Kidney capillary endothelial cell (primary cell): ENCODE measurements around the gene SLC2A11.
A peak's percentile ranks its signal among the peaks of the same experiment; 100 is the strongest.
"Not testable (repeated sequence)": the region's sequence is repeated elsewhere in the genome, so short reads cannot be mapped to it uniquely, and the experiment has no call there.

ENCODE experiments used
- DNase-seq: peaks from one replicate; pipeline ENCODE4 v3.0.0-alpha.2; 2018; ENCODE audit warnings: low spot score

Gene SLC2A11

DNA sequence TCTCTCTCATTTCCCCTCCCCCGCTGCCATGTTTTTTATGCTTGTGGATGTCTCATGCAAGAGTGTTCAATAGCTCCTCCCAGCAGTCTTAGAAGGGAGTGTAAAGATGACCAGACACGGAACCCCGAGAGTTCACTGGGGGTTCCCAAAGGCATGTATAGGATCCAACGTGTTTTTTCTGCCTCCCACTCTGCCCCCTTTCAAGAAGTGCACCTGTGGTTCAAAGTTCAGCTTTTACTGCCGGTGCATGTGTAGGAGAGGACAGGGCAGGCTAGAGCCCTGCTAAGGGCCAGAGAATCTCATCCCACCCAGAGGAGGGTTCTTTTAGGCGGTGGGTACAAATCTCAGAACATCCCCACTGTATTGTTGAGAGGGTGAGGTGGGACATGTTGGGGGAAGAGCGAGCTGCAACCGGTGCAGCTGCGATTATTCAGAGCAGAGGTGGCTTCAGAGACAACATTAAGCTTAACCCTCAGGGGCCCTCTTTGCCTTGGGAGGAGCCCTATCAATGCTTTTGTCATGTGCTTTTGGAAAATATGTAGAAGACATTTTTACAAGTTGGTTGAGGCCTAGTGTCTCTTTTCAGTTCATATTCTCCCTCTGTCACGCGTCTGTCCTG, 51.0 kb downstream of the SLC2A11 start:
- no peak for DNase-seq

DNA sequence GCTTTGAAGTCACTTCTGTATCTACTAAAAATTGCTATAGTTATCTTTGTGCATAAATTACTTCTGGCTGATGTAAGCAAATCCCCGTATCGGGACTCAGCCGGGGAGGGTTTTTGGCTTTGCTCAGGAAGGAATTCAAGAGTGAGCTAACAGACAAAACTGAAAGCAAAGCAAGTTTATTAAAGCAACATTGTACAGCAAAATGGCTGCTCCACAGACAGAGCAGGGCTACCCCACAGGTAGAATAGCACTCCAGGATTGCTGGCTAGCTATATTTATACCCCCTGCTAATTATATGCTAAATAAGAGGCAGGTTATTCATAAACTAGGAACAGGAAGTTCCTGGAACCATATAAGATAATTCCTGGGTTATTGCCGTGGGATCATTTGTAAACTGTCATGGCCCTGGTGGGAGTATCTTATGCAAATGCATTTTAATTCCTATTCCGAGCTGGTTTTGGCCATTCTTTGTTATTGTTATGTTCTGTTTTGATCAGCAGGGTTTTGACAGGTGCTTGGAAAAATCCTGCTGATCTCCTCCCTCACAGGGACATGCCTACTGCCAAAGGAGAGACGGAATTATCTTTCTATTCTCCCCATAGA, 51.7 kb downstream of the SLC2A11 start:
- DNase-seq = no peak

DNA sequence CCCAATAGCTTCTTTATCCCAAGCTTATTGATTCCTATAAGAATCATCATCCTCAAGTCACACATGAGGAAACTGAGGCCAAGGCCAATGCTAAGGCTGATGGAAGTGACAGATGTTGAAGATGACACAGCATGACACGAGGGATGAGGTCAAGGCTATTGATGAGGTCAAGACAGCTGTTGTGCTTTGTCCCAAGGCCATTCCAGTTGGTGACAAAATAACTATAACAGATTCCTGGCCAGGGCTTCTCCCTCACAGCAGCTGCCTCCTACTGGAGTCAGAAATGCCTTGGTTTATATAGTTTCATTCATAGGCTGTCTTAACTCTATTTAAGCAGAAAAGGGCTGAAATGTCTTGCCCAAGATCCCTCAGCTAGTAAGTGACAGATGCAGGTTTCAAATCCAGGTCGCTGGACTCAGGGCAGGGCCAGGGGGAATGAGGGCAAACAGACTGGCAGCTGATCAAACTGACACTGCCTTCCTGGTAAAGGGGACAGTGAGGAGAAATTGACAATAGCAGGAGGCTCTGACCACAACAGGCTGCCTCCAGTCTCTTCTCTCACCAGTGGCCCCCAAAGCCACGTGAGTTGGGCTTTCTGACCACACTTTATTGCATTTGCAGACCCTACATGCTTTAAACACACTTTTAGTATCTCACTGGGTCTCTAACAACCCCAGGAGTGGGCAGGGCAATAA, 53.0 kb downstream of the SLC2A11 start:
- DNase-seq = no peak

DNA sequence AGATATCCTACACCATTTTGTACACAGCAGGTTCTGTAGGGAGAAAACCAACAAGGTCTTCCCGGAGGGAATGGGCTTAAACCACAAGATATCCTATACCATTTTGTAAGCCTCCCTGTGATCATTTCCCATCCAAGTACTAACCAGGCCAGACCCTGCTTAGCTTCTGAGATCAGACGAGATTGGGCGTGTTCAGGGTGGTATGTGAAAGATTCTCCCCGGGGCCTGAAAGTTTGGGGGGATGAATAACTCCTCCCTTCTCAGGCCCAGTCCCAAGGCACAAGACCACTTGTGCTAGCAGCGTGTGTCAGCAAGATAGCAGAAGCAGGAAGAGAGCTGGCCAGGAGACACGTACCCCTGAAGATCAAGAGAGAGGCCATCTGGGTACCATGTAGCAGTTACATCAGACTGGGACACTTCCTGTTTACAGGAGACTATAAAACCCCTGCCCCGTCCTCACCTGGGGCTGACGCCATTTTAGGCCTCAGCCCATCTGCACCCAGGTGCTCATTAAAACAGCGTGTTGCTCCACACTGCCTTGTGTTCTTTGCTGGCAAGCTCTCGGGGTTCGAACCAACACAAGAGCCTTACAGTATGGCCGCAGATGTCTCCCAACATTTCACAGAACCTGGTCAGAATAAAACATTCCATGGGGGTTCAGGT, 53.8 kb downstream of the SLC2A11 start:
- DNase-seq = no peak

DNA sequence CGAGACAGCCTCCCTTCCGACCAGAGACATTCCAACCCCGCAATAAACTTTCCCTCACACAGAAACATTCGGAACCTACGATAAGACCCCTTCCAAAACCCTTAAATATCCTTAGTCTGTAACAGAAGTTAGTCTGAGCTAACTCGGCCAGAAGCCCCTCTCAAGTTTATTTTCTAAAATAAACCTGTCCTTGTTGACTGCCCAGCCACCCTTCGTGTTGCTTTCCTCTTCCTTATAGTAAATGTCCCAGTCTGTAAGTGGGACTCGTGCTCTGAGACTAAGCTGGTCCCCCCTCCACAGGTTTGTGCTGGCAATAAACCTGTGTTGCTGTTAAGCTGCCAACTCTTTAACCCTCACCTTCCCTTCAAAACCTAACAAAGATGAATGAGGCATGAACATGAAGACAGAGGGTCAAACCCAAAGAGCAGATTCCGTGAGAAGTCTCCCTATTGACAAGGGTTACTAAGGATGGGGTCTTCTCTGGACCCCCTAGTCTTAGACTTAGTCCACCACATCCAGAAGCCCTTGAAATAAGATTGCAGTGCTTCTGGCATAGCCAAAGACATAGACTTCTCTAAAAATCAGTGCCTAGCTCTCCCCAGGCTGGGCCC, 54.7 kb downstream of the SLC2A11 start:
- DNase-seq = no peak

DNA sequence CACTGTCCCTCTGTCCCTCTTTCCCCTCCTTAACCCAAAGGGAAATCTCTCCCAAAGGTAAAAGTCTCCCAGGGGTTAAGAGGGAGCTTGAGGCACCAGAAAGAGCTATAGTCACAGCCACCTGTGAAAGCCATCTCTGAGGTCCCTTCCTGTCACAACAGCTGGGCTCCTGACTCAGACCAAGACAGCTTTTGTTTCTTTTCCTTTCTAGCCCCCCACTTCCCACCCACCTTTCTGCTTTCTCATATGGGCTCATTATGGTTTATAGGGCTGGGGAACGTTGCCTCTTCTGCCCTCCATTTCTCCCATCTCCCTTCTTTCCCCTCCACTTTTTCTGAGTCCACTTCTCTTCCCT, 55.6 kb downstream of the SLC2A11 start:
- no peak for DNase-seq

DNA sequence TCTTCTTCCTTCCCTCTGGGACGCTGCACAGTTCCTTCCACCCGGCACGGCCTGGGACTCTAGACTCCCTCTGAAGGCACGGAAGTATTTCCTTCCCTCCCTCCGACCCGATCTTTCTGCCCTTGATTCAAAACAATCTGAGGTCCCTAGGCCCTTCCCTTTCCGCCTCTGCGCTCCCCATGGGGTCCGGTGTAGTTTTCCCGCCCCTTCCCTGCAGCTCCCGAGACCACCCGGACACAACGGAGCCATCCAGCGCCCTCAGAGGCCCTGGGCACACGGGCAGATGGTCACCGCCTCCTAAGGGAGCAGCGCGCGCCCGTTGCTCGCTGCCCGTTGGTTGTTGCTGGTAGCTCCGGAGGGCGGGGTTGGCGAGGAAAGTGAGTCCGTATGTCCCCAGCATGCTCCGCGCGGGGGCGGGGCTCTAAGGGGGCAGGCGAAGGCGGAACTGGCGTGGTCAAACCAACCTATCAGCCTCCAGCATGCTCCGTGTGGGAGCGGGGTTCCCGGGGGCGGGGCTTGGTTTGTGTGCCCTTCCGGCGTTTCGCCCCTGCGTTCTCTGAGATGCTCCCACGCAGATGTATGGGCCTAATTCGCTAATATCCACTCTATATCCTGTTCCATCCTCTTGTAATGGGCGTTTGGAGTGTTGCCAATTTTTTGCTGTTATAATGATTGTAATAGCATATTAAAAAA, 56.1 kb downstream of the SLC2A11 start:
- peak; percentile 98 for DNase-seq

DNA sequence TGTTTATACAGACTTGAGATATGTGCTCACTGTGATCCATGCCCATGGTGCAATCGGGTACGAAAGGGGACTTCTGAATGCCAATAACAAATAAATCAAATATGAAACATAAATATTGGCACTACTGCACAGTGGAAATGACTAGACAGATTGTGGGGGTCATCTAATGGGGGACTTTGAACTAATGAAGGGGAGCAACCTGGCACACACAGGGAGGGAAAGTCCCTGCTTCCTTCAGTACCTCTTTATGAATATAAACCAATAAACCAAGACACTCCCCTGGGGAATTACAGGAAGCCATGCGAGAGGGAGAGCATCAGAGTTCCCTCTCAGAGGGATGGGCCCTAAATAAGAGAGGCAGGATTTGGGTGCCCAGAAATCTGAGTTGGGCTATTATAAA, 57.6 kb downstream of the SLC2A11 start:
- DNase-seq = no peak

DNA sequence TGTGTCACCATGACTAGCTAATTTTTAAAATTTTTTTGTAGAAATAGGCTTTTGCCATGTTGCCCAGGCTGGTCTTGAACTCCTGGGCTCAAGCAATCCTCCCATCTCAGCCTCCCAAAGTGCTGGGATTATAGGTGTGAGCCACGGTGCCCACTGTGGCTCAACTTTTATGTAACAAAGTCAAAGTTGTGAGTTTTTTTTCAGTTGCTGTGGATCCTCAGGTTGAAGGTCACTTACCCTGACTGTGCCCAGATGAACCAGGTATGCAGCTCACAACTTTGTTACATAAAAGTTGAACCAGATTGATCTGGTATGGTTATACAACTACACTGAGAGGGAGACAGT, 62.6 kb downstream of the SLC2A11 start:
- DNase-seq = not testable (repeated sequence)

DNA sequence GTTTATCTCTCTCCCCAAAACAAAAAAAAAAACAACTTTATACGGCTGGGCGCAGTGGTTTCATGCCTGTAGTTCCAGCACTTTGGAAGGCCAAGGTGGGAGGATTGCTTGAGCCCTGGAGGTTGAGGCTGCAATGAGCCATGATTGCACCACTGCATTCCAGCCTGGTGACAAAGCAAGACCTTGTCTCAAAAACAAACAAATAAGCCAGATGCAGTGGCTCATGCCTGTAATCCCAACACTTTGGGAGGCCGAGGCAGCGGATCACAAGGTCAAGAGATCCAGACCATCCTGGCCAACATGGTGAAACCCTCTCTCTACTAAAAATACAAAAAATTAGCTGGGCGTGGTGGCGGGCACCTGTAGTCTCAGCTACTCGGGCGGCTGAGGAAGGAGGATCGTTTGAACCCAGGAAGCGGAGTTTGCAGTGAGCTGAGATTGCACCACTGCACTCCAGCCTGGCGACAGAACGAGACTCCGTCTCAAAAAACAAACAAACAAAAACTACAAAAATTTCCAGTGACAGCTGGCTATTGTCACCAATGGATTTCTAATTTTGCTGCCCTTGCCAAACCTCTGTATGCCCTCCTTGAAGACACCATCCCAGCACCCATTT, 64.0 kb downstream of the SLC2A11 start:
- not testable (repeated sequence) for DNase-seq

DNA sequence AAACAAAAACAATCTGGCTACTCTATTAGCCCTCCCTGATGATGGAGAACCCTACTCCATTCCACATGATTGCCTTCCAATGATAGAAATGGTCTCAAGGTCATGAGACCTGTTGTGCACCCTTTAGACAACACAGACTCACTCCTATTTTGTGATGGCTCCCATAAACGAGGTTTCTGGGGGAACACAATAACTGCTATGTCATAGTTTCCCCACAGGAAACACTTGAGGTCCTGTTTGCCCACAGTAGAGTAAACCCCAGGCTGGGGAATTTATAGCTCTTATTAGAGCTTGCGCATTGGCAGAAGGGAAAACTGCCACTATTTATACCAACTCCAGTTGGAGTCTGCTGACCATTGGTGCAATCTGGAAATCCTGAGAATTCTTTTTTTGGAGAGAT, 65.2 kb downstream of the SLC2A11 start:
- no peak for DNase-seq

DNA sequence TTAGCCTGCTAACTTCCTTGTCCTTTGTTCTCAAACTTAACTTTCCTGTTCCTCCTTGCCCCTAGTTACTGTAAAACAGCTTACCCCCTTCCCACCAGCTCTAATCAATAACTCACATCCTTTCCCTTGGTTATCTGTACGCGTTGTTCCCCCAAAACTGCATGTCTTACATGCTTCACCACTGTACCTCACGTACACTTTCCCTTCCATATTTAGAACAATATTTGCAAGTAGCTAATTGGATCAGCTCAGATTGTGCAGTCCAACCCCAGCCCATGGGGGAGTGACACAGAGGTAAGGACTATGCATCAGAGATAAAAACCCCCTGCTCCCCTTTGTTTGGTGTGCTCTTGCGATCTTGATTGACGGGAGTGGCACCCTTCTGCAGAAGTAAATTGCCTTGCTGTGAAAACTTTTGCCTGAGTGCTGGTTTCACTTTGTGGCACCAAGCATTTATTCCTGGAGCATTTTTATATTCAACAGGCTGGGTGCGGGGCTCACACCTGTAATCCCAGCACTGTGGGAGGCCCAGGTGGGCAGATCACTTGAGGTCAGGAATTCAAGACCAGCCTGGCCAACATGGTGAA, 67.4 kb downstream of the SLC2A11 start:
- DNase-seq = no peak

DNA sequence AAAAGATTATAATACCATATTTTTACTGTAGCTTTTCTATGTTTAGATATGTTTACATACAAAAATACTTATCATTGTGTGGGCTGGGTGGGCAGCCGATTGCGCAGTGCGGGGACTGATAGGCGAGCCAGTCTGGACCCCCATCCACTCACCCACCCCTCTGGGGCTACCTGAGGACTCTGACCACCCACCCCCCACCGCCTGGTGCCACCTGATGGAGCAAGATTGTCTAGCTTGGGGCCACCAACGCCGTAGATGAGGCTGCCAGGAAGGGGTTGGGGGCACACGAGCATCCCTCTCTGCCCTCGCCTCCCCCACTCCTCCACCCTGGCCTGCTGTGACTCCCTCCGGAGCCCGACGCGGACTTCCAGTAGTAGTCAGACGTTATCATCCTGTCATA, 68.9 kb downstream of the SLC2A11 start:
- DNase-seq = no peak
